HUES64 (cell line): ENCODE measurements around the gene SMYD3.

ENCODE experiments used
- H3K27ac ChIP-seq: 2 replicates; pipeline ENCODE4 v1.7.0; 2013; ENCODE audit warnings: low read depth, low read length, inconsistent platforms
- H3K27me3 ChIP-seq: 2 replicates; pipeline ENCODE4 v1.6.1; 2013; ENCODE audit warnings: mild to moderate bottlenecking, low read length; ENCODE audit not compliant: insufficient read depth
- H3K36me3 ChIP-seq: 2 replicates; pipeline ENCODE4 v1.6.1; 2013; ENCODE audit warnings: mild to moderate bottlenecking, low read length; ENCODE audit not compliant: insufficient read depth
- H3K4me1 ChIP-seq: 2 replicates; pipeline ENCODE4 v1.6.1; 2013; ENCODE audit warnings: mild to moderate bottlenecking, low read length, moderate library complexity; ENCODE audit not compliant: insufficient read depth
- H3K4me3 ChIP-seq: 2 replicates; pipeline ENCODE4 v1.5.1; 2013; ENCODE audit warnings: mild to moderate bottlenecking, low read length, moderate library complexity
- H3K9ac ChIP-seq: 2 replicates; pipeline ENCODE4 v1.6.1; 2013; ENCODE audit warnings: mild to moderate bottlenecking, low read depth, low read length
- H3K9me3 ChIP-seq: 2 replicates; pipeline ENCODE4 v1.6.1; 2013; ENCODE audit warnings: low read depth, low read length; ENCODE audit not compliant: insufficient read depth
- WGBS: fragments of 150-250, 120-280 bp; methylation state at CpG from one replicate; pipeline ENCODE4 v1.1.7; 2013; ENCODE audit warnings: missing lambda C conversion rate; 5-methylcytosine and 5-hydroxymethylcytosine counted together

Gene SMYD3

DNA sequence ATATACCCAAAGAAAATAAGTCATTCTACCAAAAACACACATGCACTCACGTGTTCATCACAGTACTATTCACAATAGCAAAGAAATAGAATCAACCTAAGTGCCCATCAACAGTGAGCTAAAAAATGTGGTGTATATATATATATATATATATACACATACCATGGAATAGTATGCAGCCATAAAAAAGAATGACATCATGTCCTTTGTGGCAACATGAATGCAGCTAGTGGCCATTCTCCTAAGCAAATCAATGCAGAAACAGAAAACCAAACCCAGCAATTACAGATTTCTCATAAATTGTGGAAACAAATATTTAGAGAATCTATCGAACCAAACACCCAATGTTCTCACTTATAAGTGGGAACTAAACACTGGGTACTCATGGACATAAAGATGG, 585.7 kb downstream of the SMYD3 start:
- Histone ChIP-seq H3K4me3 (no peak overlapping the region), H3K4me1 (no peaks in the 10 kb centered on the region), H3K9ac (no peak overlapping the region), H3K27ac (no peak overlapping the region), H3K27me3 (no peaks in the 10 kb centered on the region), H3K9me3 (no peaks in the 10 kb centered on the region), H3K36me3 (no peaks in the 10 kb centered on the region)
- 89% methylated on average over 1 of the region's 2 CpGs for WGBS

DNA sequence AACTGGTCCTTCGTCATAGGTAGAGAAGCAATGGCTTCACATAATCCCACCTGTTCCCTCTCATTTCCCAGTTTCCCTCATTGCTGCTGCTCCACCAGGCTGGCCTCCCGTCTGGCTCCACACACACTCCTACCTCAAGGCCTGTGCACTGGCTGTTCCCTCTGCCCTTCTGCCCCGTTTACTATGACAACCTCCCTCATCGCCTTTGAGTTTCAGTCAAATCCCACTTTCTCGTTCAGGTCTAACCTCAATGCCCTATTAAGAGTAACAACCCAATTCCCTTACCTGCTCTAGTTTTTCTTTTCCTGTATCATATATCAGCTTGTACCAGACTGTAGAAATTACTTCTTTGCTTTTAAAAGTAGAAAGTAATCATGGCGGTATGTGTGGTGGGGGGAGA, 589.7 kb downstream of the SMYD3 start:
- Histone ChIP-seq H3K4me1 (no peaks in the 10 kb centered on the region), H3K9me3 (no peaks in the 10 kb centered on the region), H3K4me3 (no peak overlapping the region), H3K9ac (no peak overlapping the region), H3K27ac (no peak overlapping the region), H3K27me3 (no peaks in the 10 kb centered on the region), H3K36me3 (no peaks in the 10 kb centered on the region)
- WGBS, result 80% methylated on average over 6 of the region's 6 CpGs

DNA sequence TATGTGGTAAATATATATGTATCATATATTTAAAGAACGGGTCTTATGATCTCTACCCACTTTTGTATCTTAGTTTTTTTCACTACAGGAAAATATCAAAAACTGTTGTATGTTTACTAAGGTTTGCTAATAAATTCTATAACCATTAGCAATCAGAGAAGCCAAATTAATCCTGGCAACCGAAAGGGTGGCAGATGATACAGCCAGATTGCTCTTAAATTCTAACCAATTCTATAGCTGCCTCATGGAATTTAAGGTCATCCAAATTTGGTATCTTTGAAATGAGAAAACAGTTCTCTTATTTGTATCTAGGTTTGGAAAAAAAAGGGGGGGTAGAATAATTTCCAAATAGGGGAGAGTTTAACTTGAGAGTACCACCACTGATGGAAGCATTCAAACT, 591.2 kb downstream of the SMYD3 start:
- Histone ChIP-seq H3K27me3 (no peaks in the 10 kb centered on the region), H3K4me3 (no peak overlapping the region), H3K9ac (no peak overlapping the region), H3K36me3 (no peaks in the 10 kb centered on the region), H3K27ac (no peak overlapping the region), H3K4me1 (no peaks in the 10 kb centered on the region), H3K9me3 (no peaks in the 10 kb centered on the region)
- WGBS, result 100% methylated on average over 1 of the region's 2 CpGs

DNA sequence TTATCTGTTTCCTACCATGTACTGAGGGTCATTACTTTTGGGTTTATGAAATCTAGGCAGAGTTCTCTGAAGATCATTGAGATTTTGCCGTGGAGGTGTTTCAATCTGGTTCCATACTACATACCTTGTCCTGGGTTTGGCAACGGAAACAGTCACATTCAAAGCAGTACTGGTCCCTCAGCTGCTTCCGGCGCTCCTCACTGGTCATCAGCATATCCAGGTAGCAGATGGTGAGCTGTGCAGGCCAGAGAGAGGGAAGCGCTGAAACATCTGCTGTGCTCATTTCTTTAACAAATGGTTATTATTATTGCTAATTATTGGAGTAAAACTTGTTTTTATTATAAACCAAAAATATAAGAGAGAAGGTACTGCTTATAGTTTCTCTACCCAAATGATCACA, 591.7 kb downstream of the SMYD3 start:
- no peaks in the 10 kb centered on the region for H3K9me3 ChIP-seq
- 94% methylated on average over 4 of the region's 5 CpGs for WGBS

DNA sequence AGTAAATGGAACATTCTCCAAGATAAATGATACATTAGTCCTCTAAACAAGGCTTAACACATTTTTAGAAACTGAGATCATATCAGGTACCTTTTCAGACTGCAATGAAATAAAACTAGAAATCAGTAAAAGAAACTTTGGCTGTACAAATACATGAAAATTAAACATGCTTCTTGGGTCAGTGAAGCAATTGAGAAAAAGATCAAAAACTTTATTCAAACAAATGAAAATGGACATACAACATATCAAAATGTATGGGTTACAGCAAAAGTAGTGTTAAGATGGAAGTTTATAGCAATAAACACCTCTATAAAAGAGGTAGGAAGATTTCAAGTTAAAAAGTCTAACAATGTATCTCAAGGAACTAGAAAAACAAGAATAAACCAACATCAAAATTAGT, 598.5 kb downstream of the SMYD3 start:
- Histone ChIP-seq H3K9me3 (peaks cover 1% of the 10 kb centered on the region; the same call in 1 of the 2 replicates), H3K27me3 (no peaks in the 10 kb centered on the region), H3K9ac (no peak overlapping the region), H3K4me1 (no peaks in the 10 kb centered on the region), H3K4me3 (no peak overlapping the region), H3K36me3 (no peaks in the 10 kb centered on the region), H3K27ac (no peak overlapping the region)

More for the DNA sequence above, 591.7 kb downstream of the SMYD3 start:
- no peaks in the 10 kb centered on the region for H3K4me1 ChIP-seq
- no peaks in the 10 kb centered on the region for H3K27me3 ChIP-seq
- no peak overlapping the region for H3K9ac ChIP-seq
- no peak overlapping the region for H3K4me3 ChIP-seq
- no peak overlapping the region for H3K27ac ChIP-seq
- no peaks in the 10 kb centered on the region for H3K36me3 ChIP-seq

DNA sequence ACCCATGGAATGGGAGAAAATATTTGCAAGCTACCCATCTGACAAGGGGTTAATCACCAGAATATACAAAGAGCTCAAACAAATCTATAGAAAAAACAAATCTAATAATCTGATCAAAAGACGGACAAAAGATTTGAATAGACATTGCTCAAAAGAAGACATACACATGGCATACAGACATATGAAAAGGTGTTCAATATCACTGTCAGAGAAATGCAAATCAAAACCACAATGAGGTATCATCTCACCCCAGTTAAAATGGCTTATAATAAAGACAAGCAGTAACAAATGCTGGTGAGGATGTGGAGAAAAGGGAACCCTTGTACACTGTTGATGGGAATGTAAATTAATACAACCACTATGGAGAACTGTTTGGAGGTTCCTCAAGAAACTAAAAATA, 600.9 kb downstream of the SMYD3 start:
- peaks cover 14% of the 10 kb centered on the region for H3K9me3 ChIP-seq
- no peaks in the 10 kb centered on the region for H3K4me1 ChIP-seq
- H3K36me3 ChIP-seq, result no peaks in the 10 kb centered on the region
- no peak overlapping the region for H3K27ac ChIP-seq
- H3K4me3 ChIP-seq, result no peak overlapping the region
- 100% methylated on average over 1 of the region's 1 CpG for WGBS
- no peak overlapping the region for H3K9ac ChIP-seq
- H3K27me3 ChIP-seq, result no peaks in the 10 kb centered on the region

DNA sequence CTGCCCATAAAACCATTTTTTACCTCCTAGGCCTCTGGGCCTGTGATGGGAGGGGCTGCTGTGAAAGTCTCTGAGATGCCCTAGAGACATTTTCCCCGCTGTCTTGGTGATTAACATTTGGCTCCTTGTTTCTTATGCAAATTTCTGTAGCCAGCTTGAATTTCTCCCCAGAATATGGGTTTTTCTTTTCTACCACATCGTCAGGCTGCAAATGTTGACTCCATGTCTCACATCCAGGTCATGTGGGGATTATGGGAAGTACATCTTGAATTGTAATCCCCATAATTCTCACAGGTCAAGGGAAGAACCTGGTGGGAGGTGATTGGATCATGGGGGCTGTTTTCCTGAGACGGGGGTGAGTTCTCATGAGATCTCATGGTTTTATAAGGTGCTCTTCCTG, 603.2 kb downstream of the SMYD3 start:
- H3K4me1 ChIP-seq, result no peaks in the 10 kb centered on the region
- 91% methylated on average over 1 of the region's 3 CpGs for WGBS
- H3K4me3 ChIP-seq, result no peak overlapping the region
- H3K27ac ChIP-seq, result no peak overlapping the region
- peaks cover 14% of the 10 kb centered on the region for H3K9me3 ChIP-seq
- H3K9ac ChIP-seq, result no peak overlapping the region
- no peaks in the 10 kb centered on the region for H3K27me3 ChIP-seq
- no peaks in the 10 kb centered on the region for H3K36me3 ChIP-seq

DNA sequence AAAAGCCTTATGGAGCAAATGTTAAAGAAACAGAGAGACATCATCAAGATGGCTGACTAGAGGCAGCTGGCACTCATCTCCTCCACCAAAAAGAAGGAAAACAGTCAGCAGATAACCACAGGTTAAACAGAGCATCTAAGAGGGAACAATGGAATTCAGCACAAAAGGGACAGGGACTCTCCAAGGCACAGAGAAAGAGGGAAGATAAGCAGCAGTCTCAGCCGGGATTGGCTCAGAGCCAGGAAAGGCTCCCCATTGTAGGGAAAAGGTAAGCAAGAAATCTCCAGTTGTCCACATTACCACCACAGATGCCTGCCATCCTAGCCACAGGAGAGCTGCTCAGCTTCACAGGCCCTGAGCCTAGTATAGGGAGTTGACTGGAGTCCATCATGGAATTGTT, 605.5 kb downstream of the SMYD3 start:
- Histone ChIP-seq H3K36me3 (no peaks in the 10 kb centered on the region), H3K27me3 (no peaks in the 10 kb centered on the region), H3K9me3 (peaks cover 14% of the 10 kb centered on the region), H3K4me3 (no peak overlapping the region), H3K4me1 (no peaks in the 10 kb centered on the region), H3K9ac (no peak overlapping the region), H3K27ac (no peak overlapping the region)
- WGBS, result 91% methylated on average over 1 of the region's 1 CpG

DNA sequence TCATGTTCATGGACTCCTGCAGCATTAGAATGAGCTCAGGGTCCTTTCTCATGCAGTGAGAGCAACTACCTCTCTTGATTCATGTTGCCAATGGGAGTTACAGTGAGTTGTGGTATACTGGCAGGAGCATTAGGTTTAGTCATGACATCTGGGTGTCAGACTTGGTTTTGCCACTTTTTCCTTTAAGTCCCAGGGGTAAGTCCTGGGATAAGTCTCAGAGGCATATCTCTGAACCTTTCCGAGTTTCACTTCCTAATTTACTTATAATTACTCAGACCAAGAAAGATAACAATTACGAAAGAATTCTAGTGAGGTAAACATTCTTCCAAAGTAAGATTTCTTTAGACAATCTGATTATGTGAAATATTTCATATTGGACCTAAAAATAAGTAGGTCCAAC, 606.0 kb downstream of the SMYD3 start:
- Histone ChIP-seq H3K36me3 (no peaks in the 10 kb centered on the region), H3K4me1 (no peaks in the 10 kb centered on the region), H3K9ac (no peak overlapping the region), H3K4me3 (no peak overlapping the region), H3K27me3 (no peaks in the 10 kb centered on the region), H3K27ac (no peak overlapping the region), H3K9me3 (peaks cover 14% of the 10 kb centered on the region)
- 88% methylated on average over 1 of the region's 2 CpGs for WGBS

DNA sequence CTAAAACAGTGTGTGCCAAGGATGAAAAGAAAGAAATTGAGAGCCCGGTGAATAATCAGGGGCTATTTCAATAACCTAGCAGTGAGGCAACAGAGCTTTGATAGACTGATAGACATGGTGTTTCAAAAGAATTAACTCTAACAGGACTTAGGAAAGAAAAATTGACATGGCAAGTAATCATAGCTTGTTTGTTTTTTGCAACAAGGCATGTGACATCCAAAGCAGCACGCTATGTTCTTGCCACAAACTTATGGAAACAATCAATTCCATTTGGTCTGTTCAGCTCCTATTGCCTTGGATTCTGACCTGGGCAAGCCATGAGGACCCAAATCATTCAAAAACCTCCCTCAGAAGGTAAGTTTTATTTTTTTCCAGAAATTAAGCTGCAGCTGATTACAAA, 608.5 kb downstream of the SMYD3 start:
- no peaks in the 10 kb centered on the region for H3K27me3 ChIP-seq
- no peak overlapping the region for H3K9ac ChIP-seq
- WGBS, result 96% methylated on average over 2 of the region's 2 CpGs
- no peak overlapping the region for H3K27ac ChIP-seq
- H3K4me1 ChIP-seq, result no peaks in the 10 kb centered on the region
- peaks cover 13% of the 10 kb centered on the region for H3K9me3 ChIP-seq
- H3K36me3 ChIP-seq, result no peaks in the 10 kb centered on the region
- no peak overlapping the region for H3K4me3 ChIP-seq

DNA sequence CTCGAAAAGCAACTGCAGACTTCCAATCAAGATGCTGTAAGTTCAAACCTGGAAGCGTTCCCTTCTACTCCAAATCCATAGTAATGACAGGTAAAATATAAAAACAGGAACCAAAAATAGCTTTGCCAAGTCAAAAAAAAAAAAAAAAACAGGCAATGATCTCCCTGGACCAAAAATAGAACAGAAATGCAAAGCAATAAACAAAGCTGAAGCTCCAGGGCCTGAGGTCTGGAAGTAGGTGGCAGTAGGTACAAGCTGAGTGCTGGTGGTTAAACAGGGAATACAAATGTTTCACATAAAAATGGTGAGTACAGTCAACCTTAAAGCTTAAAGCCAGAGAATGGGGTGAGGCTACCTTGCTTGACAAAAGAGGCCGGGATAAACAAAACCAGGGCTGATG, 610.8 kb downstream of the SMYD3 start:
- no peaks in the 10 kb centered on the region for H3K36me3 ChIP-seq
- WGBS, result 91% methylated on average over 3 of the region's 3 CpGs
- H3K27me3 ChIP-seq, result no peaks in the 10 kb centered on the region
- H3K9ac ChIP-seq, result no peak overlapping the region
- no peaks in the 10 kb centered on the region for H3K4me1 ChIP-seq
- H3K27ac ChIP-seq, result no peak overlapping the region
- H3K9me3 ChIP-seq, result no peaks in the 10 kb centered on the region
- H3K4me3 ChIP-seq, result no peak overlapping the region

DNA sequence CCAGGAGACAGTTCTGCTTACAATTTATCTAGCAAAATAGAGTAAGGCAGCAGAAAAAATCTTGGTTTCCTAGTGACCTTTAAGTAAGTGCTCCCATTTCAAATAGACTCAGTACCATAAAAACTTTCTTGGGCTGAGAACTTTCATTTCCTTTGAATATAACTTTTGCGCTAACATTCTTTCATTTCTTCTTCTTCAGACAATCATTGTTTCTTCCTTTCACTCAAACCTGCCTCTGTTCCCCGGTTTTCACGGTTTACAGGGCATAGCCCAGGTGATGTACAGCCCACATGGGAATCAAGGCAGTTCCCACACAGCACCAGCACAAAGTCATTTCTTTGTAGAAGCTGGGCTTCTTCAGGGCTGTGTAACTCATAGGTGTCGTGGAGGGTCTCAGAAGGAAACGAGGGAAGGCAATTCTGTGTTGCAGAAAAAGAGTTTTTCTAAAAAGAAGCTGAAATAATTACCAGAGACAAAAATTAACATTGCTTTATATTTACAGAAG, 611.6 kb downstream of the SMYD3 start:
- no peaks in the 10 kb centered on the region for H3K36me3 ChIP-seq
- no peaks in the 10 kb centered on the region for H3K27me3 ChIP-seq
- H3K4me1 ChIP-seq, result no peaks in the 10 kb centered on the region
- H3K4me3 ChIP-seq, result no peak overlapping the region
- no peak overlapping the region for H3K27ac ChIP-seq
- no peak overlapping the region for H3K9ac ChIP-seq
- H3K9me3 ChIP-seq, result no peaks in the 10 kb centered on the region
- 96% methylated on average over 5 of the region's 5 CpGs for WGBS
